Measurements from ENCODE around the gene CLDN16. TPM values are rescaled to one million over a fixed set of nuclear protein-coding genes. Genes with fewer than 3 reads are reported as not detected.

CLDN16 gene
- total RNA-seq, 4 donors from 2014 or later: 0.27 to 3.3 (median 0.47) TPM

DNA sequence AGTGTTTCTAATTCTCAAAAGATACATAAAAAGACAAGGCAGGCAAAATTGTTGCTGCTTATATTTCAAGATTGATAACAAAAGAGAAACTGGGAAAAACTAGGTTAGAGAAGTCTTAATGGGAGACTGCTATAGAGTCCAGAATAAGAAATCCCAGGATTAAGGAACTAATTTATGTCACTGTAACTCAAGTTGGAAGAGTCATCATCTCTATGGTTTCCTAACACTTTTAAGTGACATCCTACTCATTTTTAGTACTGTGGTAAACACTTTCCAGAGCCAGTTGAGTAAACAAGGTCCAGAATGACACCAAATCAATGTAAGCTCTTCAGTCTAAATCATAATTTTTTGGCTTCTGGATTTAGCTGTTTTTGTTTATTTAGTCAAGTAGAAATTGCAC lies 8.0 kb downstream of the CLDN16 start:
- no peak overlapping the region for H3K27ac ChIP-seq
- no peaks in the 10 kb centered on the region for H3K9me3 ChIP-seq
- no peaks in the 10 kb centered on the region for H3K36me3 ChIP-seq
- intact Hi-C loops (cut with DNase I): no loop called here
- no peak for DNase-seq
- H3K4me3 ChIP-seq (replicated peaks in 1 of 3): no peak overlapping the region
- no peaks in the 10 kb centered on the region for H3K27me3 ChIP-seq
- no peaks in the 10 kb centered on the region for H3K4me1 ChIP-seq
- TF ChIP-seq POLR2A (IDR thresholded peaks at IDR 0.05): no peak
- TF ChIP-seq, protein P1, sequence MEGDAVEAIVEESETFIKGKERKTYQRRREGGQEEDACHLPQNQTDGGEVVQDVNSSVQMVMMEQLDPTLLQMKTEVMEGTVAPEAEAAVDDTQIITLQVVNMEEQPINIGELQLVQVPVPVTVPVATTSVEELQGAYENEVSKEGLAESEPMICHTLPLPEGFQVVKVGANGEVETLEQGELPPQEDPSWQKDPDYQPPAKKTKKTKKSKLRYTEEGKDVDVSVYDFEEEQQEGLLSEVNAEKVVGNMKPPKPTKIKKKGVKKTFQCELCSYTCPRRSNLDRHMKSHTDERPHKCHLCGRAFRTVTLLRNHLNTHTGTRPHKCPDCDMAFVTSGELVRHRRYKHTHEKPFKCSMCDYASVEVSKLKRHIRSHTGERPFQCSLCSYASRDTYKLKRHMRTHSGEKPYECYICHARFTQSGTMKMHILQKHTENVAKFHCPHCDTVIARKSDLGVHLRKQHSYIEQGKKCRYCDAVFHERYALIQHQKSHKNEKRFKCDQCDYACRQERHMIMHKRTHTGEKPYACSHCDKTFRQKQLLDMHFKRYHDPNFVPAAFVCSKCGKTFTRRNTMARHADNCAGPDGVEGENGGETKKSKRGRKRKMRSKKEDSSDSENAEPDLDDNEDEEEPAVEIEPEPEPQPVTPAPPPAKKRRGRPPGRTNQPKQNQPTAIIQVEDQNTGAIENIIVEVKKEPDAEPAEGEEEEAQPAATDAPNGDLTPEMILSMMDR (IDR thresholded peaks at IDR 0.05): no peak

DNA sequence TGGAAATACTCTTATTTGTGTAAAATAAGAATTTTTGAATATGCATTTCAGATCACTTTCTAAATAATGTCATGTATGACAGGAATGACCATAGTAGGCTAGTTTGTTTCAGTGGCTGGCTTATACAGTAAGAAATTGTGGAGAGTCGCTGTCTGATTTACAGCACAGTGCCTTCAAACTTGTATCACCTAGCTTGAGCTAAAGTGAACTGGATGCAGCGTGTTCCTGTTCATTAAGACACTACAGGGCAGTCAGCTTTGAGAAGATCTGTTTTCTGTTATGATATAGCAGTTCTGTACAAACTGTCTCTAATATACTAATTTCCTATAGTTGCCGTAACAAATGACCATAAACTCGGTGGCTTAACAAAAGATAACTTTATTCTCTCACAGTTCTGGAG lies 9.9 kb downstream of the CLDN16 start:
- Histone ChIP-seq H3K9me3 (no peaks in the 10 kb centered on the region), H3K4me3 (replicated peaks in 1 of 3) (no peak overlapping the region), H3K4me1 (no peaks in the 10 kb centered on the region), H3K27me3 (no peaks in the 10 kb centered on the region), H3K36me3 (no peaks in the 10 kb centered on the region), H3K27ac (no peak overlapping the region)
- DNase-seq: no peak
- WGBS, 2 donors: 91 to 92% methylated on average over 4 of the region's 4 CpGs
- no peak for TF ChIP-seq POLR2A (IDR thresholded peaks at IDR 0.05)
- TF ChIP-seq, protein P1 (IDR thresholded peaks at IDR 0.05): no peak
- intact Hi-C loops (cut with DNase I): no loop called here

DNA sequence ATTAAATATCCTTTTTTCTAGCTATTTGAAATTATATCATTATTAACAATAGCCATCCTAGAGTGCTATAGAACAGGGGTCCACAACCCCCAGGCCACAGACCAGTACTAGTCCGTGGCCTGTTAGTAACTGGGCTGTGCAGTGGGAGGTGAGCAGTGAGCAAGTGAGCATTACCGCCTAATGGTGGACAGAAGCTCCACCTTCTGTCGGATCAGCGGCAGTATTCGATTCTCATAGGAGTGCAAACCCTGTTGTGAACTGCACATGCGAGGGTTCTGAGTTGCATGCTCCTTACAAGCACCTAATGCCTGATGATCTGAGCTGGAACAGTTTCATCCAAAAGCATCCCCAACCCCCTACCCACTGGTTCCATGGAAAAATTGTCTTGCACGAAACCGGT lies 11.7 kb downstream of the CLDN16 start:
- no peaks in the 10 kb centered on the region for H3K27me3 ChIP-seq
- H3K36me3 ChIP-seq: no peaks in the 10 kb centered on the region
- DNase-seq: no peak
- 96% methylated on average over 7 to 8 of the region's 8 CpGs for WGBS, 2 donors
- H3K4me1 ChIP-seq: no peaks in the 10 kb centered on the region
- H3K4me3 ChIP-seq (replicated peaks in 1 of 3): no peak overlapping the region
- H3K9me3 ChIP-seq: no peaks in the 10 kb centered on the region
- intact Hi-C loops (cut with DNase I): no loop called here
- TF ChIP-seq POLR2A (IDR thresholded peaks at IDR 0.05): no peak
- TF ChIP-seq, protein P1 (IDR thresholded peaks at IDR 0.05): no peak
- H3K27ac ChIP-seq: no peak overlapping the region

DNA sequence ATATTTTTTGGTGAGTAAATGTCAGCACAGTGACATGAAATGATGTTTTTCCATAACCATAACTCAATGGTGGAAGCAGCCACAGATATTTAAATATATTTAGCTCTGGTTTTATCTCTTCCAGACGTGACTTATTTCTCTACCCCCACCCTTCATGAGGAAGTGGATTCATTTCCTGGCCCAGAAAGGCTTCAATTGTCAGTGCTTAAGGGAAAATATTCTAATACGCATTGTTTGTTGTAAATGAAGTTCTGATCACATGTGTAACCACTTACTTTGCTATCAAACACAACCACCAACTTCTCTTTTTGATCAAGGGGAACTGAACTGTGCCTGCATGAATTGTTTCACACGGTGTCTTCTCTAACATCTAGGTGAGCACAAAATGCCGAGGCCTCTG lies 14.0 kb downstream of the CLDN16 start:
- Histone ChIP-seq H3K36me3 (no peaks in the 10 kb centered on the region), H3K9me3 (no peaks in the 10 kb centered on the region), H3K4me1 (no peaks in the 10 kb centered on the region), H3K27ac (no peak overlapping the region), H3K4me3 (replicated peaks in 1 of 3) (no peak overlapping the region), H3K27me3 (no peaks in the 10 kb centered on the region)
- intact Hi-C loops (cut with DNase I): no loop called here
- DNase-seq: no peak
- TF ChIP-seq, protein P1 (IDR thresholded peaks at IDR 0.05): no peak
- TF ChIP-seq POLR2A (IDR thresholded peaks at IDR 0.05): no peak
- 70 to 75% methylated on average over 4 of the region's 4 CpGs for WGBS, 2 donors

DNA sequence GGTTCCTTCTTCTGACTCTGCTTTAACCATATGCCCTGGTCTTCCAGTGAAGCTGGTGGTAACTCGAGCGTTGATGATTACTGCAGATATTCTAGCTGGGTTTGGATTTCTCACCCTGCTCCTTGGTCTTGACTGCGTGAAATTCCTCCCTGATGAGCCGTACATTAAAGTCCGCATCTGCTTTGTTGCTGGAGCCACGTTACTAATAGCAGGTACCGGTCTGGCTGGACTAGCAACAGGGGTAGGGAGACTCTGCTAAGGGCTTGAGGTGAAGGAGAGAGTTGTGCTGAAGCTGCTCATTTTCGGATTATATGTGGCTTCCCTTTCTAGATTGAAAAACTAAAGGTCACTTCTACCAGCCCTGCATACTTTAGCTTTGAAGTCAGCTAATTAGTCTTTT lies 16.8 kb downstream of the CLDN16 start:
- 96 to 98% methylated on average over 8 of the region's 8 CpGs for WGBS, 2 donors
- Histone ChIP-seq H3K4me3 (replicated peaks in 1 of 3) (no peak overlapping the region), H3K36me3 (no peaks in the 10 kb centered on the region), H3K9me3 (no peaks in the 10 kb centered on the region), H3K27ac (no peak overlapping the region), H3K4me1 (no peaks in the 10 kb centered on the region), H3K27me3 (no peaks in the 10 kb centered on the region)
- TF ChIP-seq, protein P1 (IDR thresholded peaks at IDR 0.05): no peak
- no peak for TF ChIP-seq POLR2A (IDR thresholded peaks at IDR 0.05)
- intact Hi-C loops (cut with DNase I): loop anchor here (5.0 kb wide), 1 partner anchor 167 kb away; no protein-coding TSS in a partner anchor
- DNase-seq: no peak
